ENCODE measurements around the gene IL18RAP. TPM values are rescaled to one million over a fixed set of nuclear protein-coding genes. Genes with fewer than 3 reads are reported as not detected.

IL18RAP gene
- total RNA-seq, 1 donor from 2014 or later: 4.9 TPM

DNA sequence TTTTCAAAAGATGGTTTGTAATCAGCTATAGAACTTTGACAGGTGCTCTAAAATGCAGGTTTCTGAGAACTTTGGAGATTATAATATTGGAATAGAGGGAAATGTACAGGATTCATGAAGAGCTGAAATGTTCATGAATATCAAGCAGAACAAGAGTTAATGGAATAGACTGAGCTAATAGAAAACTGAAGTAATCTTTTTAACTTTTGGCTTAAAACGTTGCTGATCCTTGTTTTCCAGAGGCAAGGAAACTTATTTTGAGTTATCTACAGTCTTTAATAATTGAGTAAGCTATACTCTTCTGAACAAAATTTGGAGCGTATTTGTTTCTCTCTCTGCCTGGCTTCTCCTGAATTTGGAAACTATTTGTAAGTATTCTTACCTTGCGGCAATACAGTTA, 10.8 kb upstream of the IL18RAP start:
- no peak for TF ChIP-seq CTCF (IDR thresholded peaks at IDR 0.05)
- H3K36me3 ChIP-seq: no peaks in the 10 kb centered on the region
- H3K9me3 ChIP-seq: no peaks in the 10 kb centered on the region
- H3K27ac ChIP-seq: no peak overlapping the region
- DNase-seq (no peak), ATAC-seq (no peak)
- H3K27me3 ChIP-seq: no peaks in the 10 kb centered on the region
- intact Hi-C loops (cut with DNase I): no loop called here
- no peak overlapping the region for H3K4me3 ChIP-seq
- H3K4me1 ChIP-seq: no peaks in the 10 kb centered on the region

- H3K27ac ChIP-seq: no peak overlapping the region
- intact Hi-C loops (cut with DNase I): no loop called here
- ATAC-seq (no peak), DNase-seq (no peak)
- H3K27me3 ChIP-seq: no peaks in the 10 kb centered on the region
- H3K9me3 ChIP-seq: no peaks in the 10 kb centered on the region
- H3K4me3 ChIP-seq: no peak overlapping the region
- H3K4me1 ChIP-seq: no peaks in the 10 kb centered on the region
- TF ChIP-seq CTCF (IDR thresholded peaks at IDR 0.05): no peak
- H3K36me3 ChIP-seq: no peaks in the 10 kb centered on the region
Measured at GRCh38 chr2:102417946-102418345, 5.0 kb upstream of the IL18RAP start.

GRCh38 chr2:102418421-102418961, 4.5 kb upstream of the IL18RAP start:
- peak; percentile 41 for ATAC-seq
- peak overlapping the region; percentile 12 for H3K4me3 ChIP-seq

DNA sequence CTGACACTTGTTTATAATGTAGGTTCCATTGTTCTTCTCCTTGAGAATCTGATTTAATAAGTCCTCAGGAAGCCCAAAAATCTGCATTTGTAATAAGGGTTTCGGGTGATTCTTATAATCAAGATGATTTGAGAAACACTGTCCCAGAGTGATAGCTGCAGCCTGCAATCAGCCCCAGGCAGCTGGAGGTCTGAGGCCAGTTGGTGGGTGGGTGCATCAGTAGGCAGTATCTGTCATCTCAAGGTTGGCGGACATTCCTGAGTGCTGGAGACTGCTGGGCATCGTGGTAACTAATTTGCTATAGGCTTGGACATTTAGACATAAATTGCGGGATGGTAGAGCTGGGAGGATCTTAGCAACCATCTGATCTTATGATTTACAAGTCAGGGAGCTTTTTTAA, 2.7 kb upstream of the IL18RAP start:
- Histone ChIP-seq H3K36me3 (no peaks in the 10 kb centered on the region), H3K27ac (no peak overlapping the region), H3K27me3 (no peaks in the 10 kb centered on the region), H3K4me3 (no peak overlapping the region), H3K4me1 (no peaks in the 10 kb centered on the region), H3K9me3 (no peaks in the 10 kb centered on the region)
- DNase-seq (no peak), ATAC-seq (no peak)
- TF ChIP-seq CTCF (IDR thresholded peaks at IDR 0.05): no peak
- intact Hi-C loops (cut with DNase I): no loop called here

More at GRCh38 chr2:102418421-102418961, 4.5 kb upstream of the IL18RAP start:
- Histone ChIP-seq H3K36me3 (no peaks in the 10 kb centered on the region), H3K9me3 (no peaks in the 10 kb centered on the region), H3K27ac (peak overlapping the region; percentile 25), H3K27me3 (no peaks in the 10 kb centered on the region), H3K4me1 (no peaks in the 10 kb centered on the region)
- no peak for DNase-seq
- intact Hi-C loops (cut with DNase I): no loop called here
- TF ChIP-seq CTCF (IDR thresholded peaks at IDR 0.05): no peak

GRCh38 chr2:102421890-102422759, 835 bp upstream of the IL18RAP start:
- Histone ChIP-seq H3K4me3 (no peak overlapping the region), H3K9me3 (no peaks in the 10 kb centered on the region), H3K36me3 (no peaks in the 10 kb centered on the region), H3K27me3 (no peaks in the 10 kb centered on the region), H3K27ac (no peak overlapping the region), H3K4me1 (no peaks in the 10 kb centered on the region)
- no peak for TF ChIP-seq CTCF (IDR thresholded peaks at IDR 0.05)
- intact Hi-C loops (cut with DNase I): no loop called here
- ATAC-seq: no peak
- no peak for DNase-seq
